K562 (cell line): ENCODE results near the gene CXCL17. TPM values are rescaled to one million over a fixed set of nuclear protein-coding genes. Genes with fewer than 3 reads are reported as not detected.

Experiments
- CBX3 ChIP-seq, 2 experiments: IDR thresholded peaks; 1 replicate in 1 of 2; 2 replicates in 1 of 2; pipeline ENCODE4 v1.6.1; 2012; ENCODE audit warnings: inconsistent platforms in 2 of 2, low read length in 2 of 2, borderline replicate concordance in 1 of 2, control low read depth in 1 of 2
- FOXA1 ChIP-seq: fragments of 450-650 bp; IDR thresholded peaks from 2 replicates; pipeline ENCODE4 v1.6.1; 2016; ENCODE audit warnings: mild to moderate bottlenecking, borderline replicate concordance
- FOXK1 ChIP-seq: sonication (generic); formaldehyde crosslinking; IDR thresholded peaks from 2 replicates; pipeline ENCODE4 v1.8.0; 2022; ENCODE audit warnings: missing genetic modification reagents, mild to moderate bottlenecking, borderline replicate concordance
- GABPB1 ChIP-seq: sonication (generic); formaldehyde crosslinking; IDR thresholded peaks from 2 replicates; pipeline ENCODE4 v1.8.0; 2022; ENCODE audit warnings: mild to moderate bottlenecking, missing genetic modification reagents
- HDAC6 ChIP-seq: IDR thresholded peaks from 2 replicates; pipeline ENCODE4 v1.6.1; 2012; ENCODE audit warnings: low read depth, mild to moderate bottlenecking, control low read depth, inconsistent platforms, low read length, moderate library complexity
- MEIS2 ChIP-seq: fragments of 450-650 bp; IDR thresholded peaks from 2 replicates; pipeline ENCODE4 v1.6.1; 2014; ENCODE audit warnings: mild to moderate bottlenecking; ENCODE audit not compliant: partially characterized antibody
- NFIC ChIP-seq: fragments of 450-650 bp; IDR thresholded peaks from 2 replicates; pipeline ENCODE4 v1.6.1; 2017; ENCODE audit warnings: mild to moderate bottlenecking, inconsistent platforms
- NFIX ChIP-seq: fragments of 250-450 bp; sonication (Bioruptor Pico); IDR thresholded peaks from 2 replicates; pipeline ENCODE4 v1.4.0; 2020; ENCODE audit warnings: low read depth, mild to moderate bottlenecking, moderate library complexity
- RBM34 ChIP-seq: fragments of 200-400 bp; formaldehyde crosslinking; IDR thresholded peaks from 2 replicates; pipeline ENCODE4 v1.6.1; 2018; ENCODE audit warnings: low read length, borderline replicate concordance; ENCODE audit not compliant: insufficient read depth
- STAT5B ChIP-seq: fragments of 250-450 bp; sonication (Bioruptor Pico); IDR thresholded peaks from 2 replicates; pipeline ENCODE4 v1.8.0; 2021; ENCODE audit warnings: mild to moderate bottlenecking, inconsistent platforms
- VEZF1 ChIP-seq: fragments of 200-800 bp; sonication (Bioruptor generic); IDR thresholded peaks from 2 replicates; pipeline ENCODE4 v1.6.1; 2017; ENCODE audit warnings: missing genetic modification characterization, missing compliant biosample characterization
- ZBTB12 ChIP-seq: fragments of 250-450 bp; sonication (Bioruptor Pico); IDR thresholded peaks from 2 replicates; pipeline ENCODE4 v1.4.0; 2020
- ZFP36 ChIP-seq: fragments of 150-350 bp; IDR thresholded peaks from 2 replicates; pipeline ENCODE4 v1.6.1; 2018; ENCODE audit warnings: low read length, low read depth; ENCODE audit not compliant: partially characterized antibody
- ZNF384 ChIP-seq: IDR thresholded peaks from 2 replicates; pipeline ENCODE4 v1.6.1; 2012; ENCODE audit warnings: low read depth, low read length, improper control_type of control experiment
- polyA plus RNA-seq, 8 experiments: library from polyadenylated mRNA; depleted of rRNA in 4 of 8; stranded (reverse) in 5 of 8; unstranded in 3 of 8; fragments of >200 nt; fragmentation: Nextera tagmentation in 2 of 8; fragmentation: Illumina TruSeq in 1 of 8; extraction: Ambion mirVana in 2 of 8; extraction: Trizol in 1 of 8; gene quantifications; 2 replicates each; pipeline versions ENCODE4 v1.2.1 to v1.2.3, GENCODE V29; 2011 to 2014; ENCODE audit warnings: inconsistent platforms in 1 of 8, missing spikeins in 1 of 8
- total RNA-seq, 7 experiments: library from RNA; depleted of rRNA in 6 of 7; stranded (reverse); fragments of >200 nt in 6 of 7; fragmentation: Illumina TruSeq in 2 of 7; extraction: Trizol in 2 of 7; gene quantifications; 2 replicates each; pipeline versions ENCODE4 v1.2.1 to v1.2.3, GENCODE V29; 2011 to 2021; ENCODE audit warnings: low replicate concordance in 1 of 7
- TF ChIP-seq, protein P1 (sequence below): sonication (generic); formaldehyde crosslinking; IDR thresholded peaks from 2 replicates; pipeline ENCODE4 v1.8.1; 2023; ENCODE audit warnings: mild to moderate bottlenecking, missing genetic modification reagents
- TF ChIP-seq, protein P2 (sequence below), 2 experiments: fragments of 450-650 bp; conservative IDR thresholded peaks; 2 replicates each; pipeline ENCODE4 v1.6.1; 2017; ENCODE audit warnings: mild to moderate bottlenecking in 2 of 2, moderate library complexity in 2 of 2
- TF ChIP-seq, protein P3 (sequence below): fragments of 250-450 bp; sonication (Bioruptor Pico); IDR thresholded peaks from 2 replicates; pipeline ENCODE4 v1.5.0; 2021; ENCODE audit warnings: mild to moderate bottlenecking, moderate library complexity

The CXCL17 gene
- total and polyA plus RNA-seq, 9 of the 15 experiments (the other 6 are each of a cell fraction or from before 2014, with no cell fraction given): 0.10 to 0.15 TPM; not detected in 7

DNA sequence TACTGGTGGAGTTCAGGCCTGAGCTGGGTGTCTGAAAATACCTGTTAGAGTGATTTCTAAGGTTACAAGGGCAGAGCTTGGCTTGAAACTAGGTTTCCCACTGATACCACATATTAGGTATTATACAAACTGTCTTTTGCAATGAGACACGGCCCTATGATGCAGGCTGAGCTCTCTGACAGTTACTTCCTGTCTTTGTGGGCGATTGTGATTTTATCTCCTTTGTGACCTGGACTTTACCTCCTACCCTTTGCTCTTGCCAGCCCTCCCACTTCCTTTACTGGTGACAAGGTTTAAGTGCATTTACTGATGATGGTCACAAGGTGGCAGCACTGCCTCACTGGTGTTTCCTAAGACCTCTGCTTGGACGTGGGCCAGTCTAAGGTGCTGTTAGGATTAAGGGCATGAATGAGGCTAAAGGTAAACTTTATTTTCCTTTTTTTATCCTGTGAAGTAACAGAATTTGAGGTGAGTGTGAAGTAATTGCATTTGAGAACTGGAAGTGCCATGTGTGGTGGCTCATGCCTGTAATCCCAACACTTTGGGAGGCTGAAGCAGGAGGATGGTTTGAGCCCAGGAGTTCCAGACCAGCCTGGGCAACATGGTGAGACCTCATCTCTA is 7.7 kb upstream of the CXCL17 start (continued):
- TF ChIP-seq ZBTB12: 0 out of 2 replicates have a peak, but pooled peaks have one; percentile 42
- TF ChIP-seq NFIC: peak; percentile 97
- TF ChIP-seq ZNF384: peak; percentile 45; the same call in 1 of the 2 replicates
- TF ChIP-seq HDAC6: no peak
- TF ChIP-seq, protein P1, sequence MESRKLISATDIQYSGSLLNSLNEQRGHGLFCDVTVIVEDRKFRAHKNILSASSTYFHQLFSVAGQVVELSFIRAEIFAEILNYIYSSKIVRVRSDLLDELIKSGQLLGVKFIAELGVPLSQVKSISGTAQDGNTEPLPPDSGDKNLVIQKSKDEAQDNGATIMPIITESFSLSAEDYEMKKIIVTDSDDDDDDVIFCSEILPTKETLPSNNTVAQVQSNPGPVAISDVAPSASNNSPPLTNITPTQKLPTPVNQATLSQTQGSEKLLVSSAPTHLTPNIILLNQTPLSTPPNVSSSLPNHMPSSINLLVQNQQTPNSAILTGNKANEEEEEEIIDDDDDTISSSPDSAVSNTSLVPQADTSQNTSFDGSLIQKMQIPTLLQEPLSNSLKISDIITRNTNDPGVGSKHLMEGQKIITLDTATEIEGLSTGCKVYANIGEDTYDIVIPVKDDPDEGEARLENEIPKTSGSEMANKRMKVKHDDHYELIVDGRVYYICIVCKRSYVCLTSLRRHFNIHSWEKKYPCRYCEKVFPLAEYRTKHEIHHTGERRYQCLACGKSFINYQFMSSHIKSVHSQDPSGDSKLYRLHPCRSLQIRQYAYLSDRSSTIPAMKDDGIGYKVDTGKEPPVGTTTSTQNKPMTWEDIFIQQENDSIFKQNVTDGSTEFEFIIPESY (CRISPR knock-in tag): no peak
- TF ChIP-seq MEIS2: peak; percentile 94
- TF ChIP-seq, protein P2, sequence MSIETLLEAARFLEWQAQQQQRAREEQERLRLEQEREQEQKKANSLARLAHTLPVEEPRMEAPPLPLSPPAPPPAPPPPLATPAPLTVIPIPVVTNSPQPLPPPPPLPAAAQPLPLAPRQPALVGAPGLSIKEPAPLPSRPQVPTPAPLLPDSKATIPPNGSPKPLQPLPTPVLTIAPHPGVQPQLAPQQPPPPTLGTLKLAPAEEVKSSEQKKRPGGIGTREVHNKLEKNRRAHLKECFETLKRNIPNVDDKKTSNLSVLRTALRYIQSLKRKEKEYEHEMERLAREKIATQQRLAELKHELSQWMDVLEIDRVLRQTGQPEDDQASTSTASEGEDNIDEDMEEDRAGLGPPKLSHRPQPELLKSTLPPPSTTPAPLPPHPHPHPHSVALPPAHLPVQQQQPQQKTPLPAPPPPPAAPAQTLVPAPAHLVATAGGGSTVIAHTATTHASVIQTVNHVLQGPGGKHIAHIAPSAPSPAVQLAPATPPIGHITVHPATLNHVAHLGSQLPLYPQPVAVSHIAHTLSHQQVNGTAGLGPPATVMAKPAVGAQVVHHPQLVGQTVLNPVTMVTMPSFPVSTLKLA (conservative IDR thresholded peaks at IDR 0.05): no peak
- 0 out of 2 replicates have a peak, but pooled peaks have one; percentile 45 for TF ChIP-seq GABPB1 (CRISPR knock-in tag)
- TF ChIP-seq FOXA1: no peak
- no peak for TF ChIP-seq STAT5B (CRISPR knock-in tag)
- peak in 1 of 2 experiments; percentile 18; a peak in 1 of 3 replicates for TF ChIP-seq CBX3 (IDR thresholded peaks at IDR 0.05; ENCODE audit: borderline replicate concordance in 1 of 2, low read length in 2 of 2)
- no peak for TF ChIP-seq RBM34
- TF ChIP-seq, protein P3, sequence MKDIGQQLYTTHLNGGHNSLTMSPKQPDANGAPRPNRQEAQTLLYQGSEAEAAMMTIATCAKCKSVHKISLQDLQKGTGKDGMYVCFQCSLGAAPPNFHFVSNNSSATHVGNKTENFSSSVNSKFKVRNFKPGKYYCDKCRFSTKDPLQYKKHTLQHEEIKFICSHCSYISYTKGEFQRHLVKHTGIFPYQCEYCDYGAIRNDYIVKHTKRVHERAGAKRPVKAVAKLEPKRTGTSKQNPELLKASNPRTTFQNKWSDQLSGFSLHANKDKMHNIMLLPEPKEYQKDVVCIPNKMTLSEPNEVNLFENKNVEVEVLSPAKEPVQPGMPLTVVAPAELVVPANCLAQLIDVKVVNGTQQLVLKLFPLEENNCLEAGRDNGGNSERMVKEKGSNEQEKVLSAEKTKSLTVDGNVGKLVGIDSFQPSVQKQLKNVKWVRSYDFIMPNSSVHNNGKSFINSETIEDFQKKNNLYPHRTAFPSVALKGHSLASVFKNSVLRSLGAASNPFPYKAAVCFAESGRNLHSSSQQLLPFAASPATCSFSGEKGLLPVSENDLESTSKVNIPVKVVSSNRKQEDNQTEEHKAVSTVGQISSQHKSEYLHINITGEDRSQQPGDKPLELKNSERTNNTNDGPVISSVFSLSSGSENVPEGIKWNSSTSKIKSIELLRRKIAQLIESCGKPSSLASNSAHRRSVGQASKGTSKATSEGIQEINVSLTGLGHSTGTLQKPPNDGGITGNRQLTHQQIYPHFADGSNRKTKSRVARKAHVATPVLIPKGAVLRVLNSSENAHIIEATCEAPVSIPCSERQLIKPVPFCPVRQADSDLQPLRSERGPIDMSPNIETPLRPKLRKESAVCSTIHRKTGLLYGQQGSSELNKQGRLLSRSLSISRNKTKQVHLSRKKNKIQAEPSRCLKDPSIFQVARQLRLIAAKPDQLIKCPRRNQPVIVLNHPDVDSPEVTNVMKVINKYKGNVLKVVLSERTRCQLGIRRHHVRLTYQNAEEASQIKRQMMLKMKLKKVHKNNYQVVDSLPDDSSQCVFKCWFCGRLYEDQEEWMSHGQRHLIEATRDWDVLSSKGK (CRISPR knock-in tag): no peak
- TF ChIP-seq FOXK1 (CRISPR knock-in tag): no peak
- peak; percentile 21 for TF ChIP-seq ZFP36
- peak; percentile 41; the same call in 1 of the 2 replicates for TF ChIP-seq VEZF1 (CRISPR knock-in tag)
- TF ChIP-seq NFIX (CRISPR knock-in tag): 0 out of 2 replicates have a peak, but pooled peaks have one; percentile 3
